ENCODE measurements around the gene THOC3.
A peak's percentile ranks its signal among the peaks of the same experiment; 100 is the strongest.
"Not testable (repeated sequence)": the region's sequence is repeated elsewhere in the genome, so short reads cannot be mapped to it uniquely, and the experiment has no call there.

The THOC3 gene, protein sequence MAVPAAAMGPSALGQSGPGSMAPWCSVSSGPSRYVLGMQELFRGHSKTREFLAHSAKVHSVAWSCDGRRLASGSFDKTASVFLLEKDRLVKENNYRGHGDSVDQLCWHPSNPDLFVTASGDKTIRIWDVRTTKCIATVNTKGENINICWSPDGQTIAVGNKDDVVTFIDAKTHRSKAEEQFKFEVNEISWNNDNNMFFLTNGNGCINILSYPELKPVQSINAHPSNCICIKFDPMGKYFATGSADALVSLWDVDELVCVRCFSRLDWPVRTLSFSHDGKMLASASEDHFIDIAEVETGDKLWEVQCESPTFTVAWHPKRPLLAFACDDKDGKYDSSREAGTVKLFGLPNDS

DNA sequence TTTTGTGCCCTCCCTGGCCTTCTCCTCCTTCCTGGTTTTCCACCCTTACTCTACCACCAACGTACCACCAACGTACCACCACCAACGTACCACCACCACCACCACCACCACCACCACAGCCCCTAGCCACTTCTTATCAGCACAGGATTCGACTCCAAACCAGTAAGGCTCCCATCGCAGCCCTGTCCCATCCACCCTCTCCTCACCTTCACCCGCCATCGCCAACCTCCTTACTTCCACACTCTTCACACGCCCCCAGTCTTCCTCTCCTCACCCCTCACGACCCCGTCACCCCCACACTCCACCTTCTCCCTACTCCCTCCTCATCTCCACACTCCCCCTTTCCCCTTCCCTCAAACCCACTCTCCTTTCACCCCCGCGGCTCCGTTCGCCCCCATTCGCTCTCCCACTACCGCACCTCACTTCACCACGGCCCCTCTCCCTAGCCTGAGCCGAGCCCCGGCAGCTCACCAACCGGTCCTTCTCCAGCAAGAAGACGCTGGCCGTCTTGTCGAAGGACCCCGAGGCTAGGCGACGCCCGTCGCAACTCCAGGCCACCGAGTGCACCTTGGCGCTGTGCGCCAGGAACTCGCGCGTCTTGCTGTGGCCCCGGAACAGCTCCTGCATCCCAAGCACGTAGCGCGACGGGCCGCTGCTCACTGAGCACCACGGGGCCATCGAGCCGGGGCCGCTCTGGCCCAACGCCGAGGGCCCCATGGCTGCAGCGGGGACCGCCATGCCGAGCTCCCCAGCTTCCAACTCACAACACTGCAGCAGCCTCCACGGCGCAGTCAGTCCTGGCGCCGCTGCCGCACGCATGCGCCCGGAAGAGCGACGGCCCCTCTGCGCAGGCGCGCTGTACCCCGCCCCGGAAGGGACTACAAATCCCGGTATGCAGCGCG is at the start of gene THOC3:
THOC3 (minus strand) TSS at position 845 of the 902 bp plus-strand sequence; CDS start at position 738, 107 bp downstream.
- DNase-seq: peak; percentile 89 to 90

DNA sequence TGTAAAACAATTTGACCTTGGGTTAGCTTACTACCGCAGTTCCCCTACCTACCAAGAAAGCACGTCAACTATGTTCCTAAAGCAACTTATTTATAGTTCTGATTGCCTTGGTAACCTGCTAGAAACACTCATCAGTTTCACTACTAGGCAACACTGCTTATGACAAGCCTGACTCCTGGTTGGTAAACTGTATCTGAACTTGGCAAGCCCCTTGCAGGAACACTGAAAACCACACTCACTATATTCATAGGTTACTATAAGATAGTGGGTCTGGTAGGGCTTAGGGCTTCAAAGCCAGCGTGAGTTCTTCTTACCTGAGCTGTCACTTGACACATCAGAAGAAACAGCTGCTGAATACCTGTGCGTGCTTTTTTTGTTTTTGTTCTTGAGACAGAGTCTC is 49.2 kb upstream of the THOC3 start:
- DNase-seq: peak; percentile 38 to 69

DNA sequence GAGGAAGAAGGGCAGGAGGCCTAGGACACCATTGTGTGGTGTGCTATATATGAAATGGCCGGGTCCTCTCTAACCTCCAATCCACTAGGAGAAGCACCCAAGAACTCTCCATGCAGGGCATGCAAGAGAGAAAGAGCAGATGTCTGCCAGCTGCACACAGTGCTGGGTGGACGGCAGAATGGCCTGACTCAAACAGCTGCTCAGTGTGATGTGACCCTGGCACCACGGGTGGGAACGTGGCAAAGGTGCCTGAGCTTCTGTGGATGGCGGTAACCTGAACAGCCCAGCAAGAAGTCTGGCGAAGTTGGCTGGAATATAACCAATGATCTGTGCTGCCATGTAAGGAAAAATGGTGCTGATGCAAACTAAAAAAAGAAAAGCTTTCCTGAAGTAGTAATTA is 46.2 kb upstream of the THOC3 start:
- DNase-seq: not testable (repeated sequence)

GRCh38 chr5:176011088-176011487 is 43.0 kb upstream of the THOC3 start:
- not testable (repeated sequence) for DNase-seq

DNA sequence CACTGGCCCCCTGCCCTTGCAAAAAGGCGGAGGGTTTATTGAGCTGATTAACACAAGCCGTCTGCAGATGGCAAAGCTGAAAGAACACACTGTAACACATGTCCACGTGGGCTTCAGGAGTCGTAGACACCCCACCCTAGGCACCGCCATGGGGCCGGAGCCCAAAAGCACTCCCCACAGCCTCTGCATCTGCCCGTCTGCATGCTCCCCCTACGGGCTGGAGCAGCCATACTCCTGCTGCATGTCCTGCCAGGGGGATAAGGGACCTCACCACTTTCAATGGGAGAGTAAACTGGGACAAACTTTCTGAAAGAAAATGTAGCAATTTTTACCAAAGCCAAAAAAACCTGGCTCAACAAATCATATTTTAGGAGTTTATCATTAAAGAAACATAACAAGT is 42.1 kb upstream of the THOC3 start:
- not testable (repeated sequence) for DNase-seq

- not testable (repeated sequence) for DNase-seq
Observed at GRCh38 chr5:176007220-176007619, 39.1 kb upstream of the THOC3 start.

DNA sequence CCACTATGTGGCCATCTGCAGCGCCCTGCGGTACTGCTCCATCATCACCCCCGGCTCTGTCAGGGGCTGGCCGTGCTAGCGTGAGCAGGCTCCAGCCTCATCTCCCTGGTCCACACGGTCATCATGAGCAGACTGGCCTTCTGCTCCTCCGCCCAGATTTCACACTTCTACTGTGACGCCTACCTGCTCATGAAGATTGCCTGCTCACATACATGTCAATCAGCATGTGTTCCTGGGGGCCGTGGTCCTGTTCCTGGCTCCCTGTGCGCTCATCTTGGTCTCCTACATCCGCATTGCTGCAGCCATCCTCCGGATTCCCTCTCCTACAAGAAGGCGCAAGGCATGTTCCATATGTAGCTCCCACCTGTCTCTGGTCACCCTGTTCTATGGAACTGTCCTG is 38.7 kb upstream of the THOC3 start:
- DNase-seq: not testable (repeated sequence)

DNA sequence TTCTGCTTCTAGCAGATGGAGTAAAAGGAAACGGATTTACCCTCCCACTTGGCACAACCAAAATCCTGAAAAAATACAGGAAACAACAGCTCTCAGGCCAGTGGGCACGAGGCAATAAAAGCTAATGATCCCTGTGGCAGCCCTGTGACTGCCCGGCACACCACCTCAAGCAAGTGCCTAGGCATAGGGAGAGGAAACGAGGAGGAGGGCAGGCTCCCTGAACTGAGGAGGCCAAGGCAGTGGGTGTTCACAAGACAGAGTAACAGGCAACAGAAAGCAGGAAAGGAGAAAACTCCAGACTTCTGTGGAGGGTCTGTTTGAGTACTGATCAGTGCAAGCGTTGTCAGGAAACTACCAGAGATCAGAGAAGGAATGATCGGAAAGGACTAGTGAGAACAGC is 29.9 kb upstream of the THOC3 start:
- DNase-seq: not testable (repeated sequence)

DNA sequence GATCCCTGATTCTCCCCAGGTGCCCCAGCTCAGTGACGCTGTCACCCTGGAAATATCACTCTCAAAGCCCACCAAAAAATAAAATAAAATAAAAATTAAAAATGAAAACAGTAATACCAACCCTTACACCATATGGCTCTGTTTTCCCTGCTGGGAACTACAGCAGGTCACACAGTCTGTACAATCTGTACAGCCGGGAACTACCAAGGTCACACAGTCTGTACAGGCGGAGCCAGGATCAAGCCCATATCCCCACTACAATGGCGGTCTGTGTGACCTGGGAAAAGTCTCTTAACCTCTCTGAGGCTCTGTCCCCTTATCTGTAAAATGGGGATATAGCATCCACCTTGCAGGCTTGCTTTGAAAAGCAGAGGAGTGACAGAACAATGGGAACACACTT is 29.4 kb upstream of the THOC3 start:
- DNase-seq: not testable (repeated sequence)

GRCh38 chr5:175996791-175997190 is 28.7 kb upstream of the THOC3 start:
- not testable (repeated sequence) for DNase-seq

GRCh38 chr5:175995506-175995905 is 27.4 kb upstream of the THOC3 start:
- DNase-seq: not testable (repeated sequence)

- DNase-seq: not testable (repeated sequence)
Observed at GRCh38 chr5:175979371-175979995, 11.4 kb upstream of the THOC3 start.

GRCh38 chr5:175968381-175968780 is 266 bp upstream of the THOC3 start:
- peak in 1 of 2 donors; percentile 4 for DNase-seq

GRCh38 chr5:175962329-175962728 is 5.8 kb downstream of the THOC3 start:
- DNase-seq: not testable (repeated sequence)

GRCh38 chr5:175960228-175960627 is 7.9 kb downstream of the THOC3 start:
- DNase-seq: not testable (repeated sequence)

- not testable (repeated sequence) for DNase-seq
Observed at GRCh38 chr5:175958515-175958914, 9.6 kb downstream of the THOC3 start.

- DNase-seq: not testable (repeated sequence)
Observed at GRCh38 chr5:175954107-175954506, 14.0 kb downstream of the THOC3 start.

- not testable (repeated sequence) for DNase-seq
Observed at GRCh38 chr5:175952810-175953209, 15.3 kb downstream of the THOC3 start.

DNA sequence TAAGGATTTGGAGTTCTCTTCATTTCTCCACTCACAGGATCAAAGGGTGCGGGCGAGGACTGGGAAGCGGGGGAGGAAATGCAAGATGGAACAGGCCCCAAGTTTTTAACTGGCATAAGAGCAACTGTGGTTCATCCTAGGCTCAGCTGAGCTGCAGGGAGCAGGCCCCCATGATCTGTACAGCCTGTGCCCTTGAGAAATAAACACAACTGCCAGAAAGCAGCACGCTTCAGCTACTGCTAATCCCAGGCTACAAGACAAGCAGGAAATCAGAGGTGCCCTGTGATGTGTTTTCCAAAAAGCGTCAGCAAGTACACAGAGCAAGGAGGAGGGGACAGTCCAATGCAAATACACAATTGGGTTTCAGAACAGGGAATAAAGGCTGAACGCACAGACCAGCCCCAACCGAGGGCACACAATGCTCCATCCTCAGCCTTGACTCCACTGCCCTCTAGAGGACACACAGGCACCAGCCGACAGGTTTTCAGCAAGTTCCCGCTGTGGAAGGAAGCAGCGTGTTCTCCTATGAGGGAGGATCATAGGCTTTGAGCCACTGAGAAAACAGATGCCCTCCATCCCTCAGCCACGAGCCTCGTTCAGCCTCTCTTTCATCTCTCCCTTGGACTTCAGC is 16.7 kb downstream of the THOC3 start:
- DNase-seq: not testable (repeated sequence)

DNA sequence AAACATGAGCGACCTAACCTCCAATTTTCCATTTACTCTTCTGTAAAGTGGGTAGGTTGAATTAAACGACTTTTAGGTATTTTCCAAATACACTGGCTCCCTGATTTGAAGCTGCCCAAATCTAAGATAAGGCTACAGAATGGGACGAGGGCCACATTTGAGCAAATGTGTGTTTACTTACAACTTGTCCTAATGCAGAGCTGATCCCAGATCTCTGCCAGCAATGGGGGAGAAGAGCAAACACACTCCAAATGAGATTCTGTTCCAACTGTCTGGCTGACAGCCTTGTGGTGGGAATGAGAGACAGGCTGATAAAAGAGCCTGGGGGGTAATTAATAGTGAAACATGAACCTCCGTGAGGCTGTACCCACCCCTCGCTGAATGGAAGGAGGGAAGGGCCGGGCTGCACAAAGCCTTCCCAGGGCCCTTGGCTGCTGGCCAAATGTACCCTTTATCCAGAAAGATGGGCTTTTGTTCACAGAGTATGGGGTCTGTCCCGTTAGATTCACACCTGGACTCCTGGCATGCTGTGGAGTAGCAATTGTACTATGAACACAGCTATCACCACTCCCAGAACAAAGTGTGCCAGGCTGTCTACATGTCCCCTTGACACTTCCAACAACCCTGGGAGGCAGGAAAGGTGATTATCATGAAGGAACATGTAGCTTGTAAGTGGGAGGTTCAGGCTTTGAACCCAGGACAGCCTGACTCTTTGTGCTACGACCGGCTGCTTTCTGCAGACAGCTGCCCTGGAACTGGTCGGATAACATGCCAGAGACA is 19.6 kb downstream of the THOC3 start:
- not testable (repeated sequence) for DNase-seq

- not testable (repeated sequence) for DNase-seq
Observed at GRCh38 chr5:175943253-175943652, 24.9 kb downstream of the THOC3 start.

DNA sequence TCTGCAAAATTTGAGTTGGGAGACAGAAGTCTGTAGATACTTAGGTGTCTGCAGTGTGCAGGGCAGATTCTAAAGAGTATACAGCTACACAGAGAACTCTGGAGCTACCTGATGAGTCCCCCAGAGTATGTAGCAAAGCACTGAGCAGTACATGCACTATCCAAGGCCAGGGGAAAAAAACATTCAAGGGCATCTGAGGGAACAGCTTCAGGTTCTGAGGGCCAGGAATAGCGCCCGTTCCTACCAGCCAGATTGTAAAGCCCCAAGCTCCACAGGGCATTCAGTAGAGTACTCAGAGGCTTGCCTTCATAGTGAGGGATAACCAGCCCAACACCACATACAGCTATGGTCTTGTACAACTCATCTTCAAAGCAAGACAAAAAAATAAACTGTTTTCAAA is 27.5 kb downstream of the THOC3 start:
- DNase-seq: not testable (repeated sequence)
